Right ventricle myocardium inferior (tissue), 1 donor: ENCODE results near the gene APOA5. TPM values are rescaled to one million over a fixed set of nuclear protein-coding genes. Genes with fewer than 3 reads are reported as not detected.
"Not testable (repeated sequence)": the region's sequence is repeated elsewhere in the genome, so short reads cannot be mapped to it uniquely, and the experiment has no call there.

Experiments used
- ATAC-seq: fragments of 200-7000 bp; cut with Tn5 transposase; one replicate; pipeline ENCODE4 v1.9.1; 2020; ENCODE audit warnings: mild to moderate bottlenecking, moderate library complexity
- DNase-seq: peaks from one replicate; pipeline ENCODE4 v3.0.0; 2021; ENCODE audit errors: missing footprints
- intact Hi-C: fragments of 100-400 bp; cut with DNase I; formaldehyde crosslinking; loops from one replicate; pipeline ENCODE4 v1.11.0; 2022
- long read RNA-seq: library from polyadenylated mRNA; unstranded; transcript quantifications from one replicate; pipeline ENCODE4 v2.0.0, GENCODE V29; 2021
- total RNA-seq: library from RNA; stranded (reverse); fragmentation: NEBNext Ultra II Directional; extraction: Animal tissue kit (Norgen Biotek cat#: 25700); gene quantifications from one replicate; pipeline ENCODE4 v1.2.1, GENCODE V29; 2021
- donor health status: DM: no; HTN: yes; CAD: no; lungs with severe emphysema.

APOA5 gene
- not detected for total RNA-seq
- long read RNA-seq, result 0 reads

GRCh38 chr11:116791813-116792143 is at the start of gene APOA5:
TSS of gene APOA5 (minus strand) at chr11:116791879. CDS start at chr11:116791860, 19 bp downstream.
- ATAC-seq, result no peak
- no peak for DNase-seq
- intact Hi-C loops, result loop anchor here (2.0 to 5.0 kb wide), 2 partner anchors 315 to 436 kb away; no protein-coding TSS in a partner anchor

GRCh38 chr11:116840746-116841296 is 49.1 kb upstream of the APOA5 start:
- ATAC-seq (no peak), DNase-seq (no peak)
- intact Hi-C loops, result no loop called here

GRCh38 chr11:116840224-116840745 is 48.6 kb upstream of the APOA5 start:
- ATAC-seq, result peak; percentile 11
- intact Hi-C loops, result no loop called here
- no peak for DNase-seq

- DNase-seq (no peak), ATAC-seq (no peak)
- intact Hi-C loops, result no loop called here
Measured at GRCh38 chr11:116838321-116839084, 46.8 kb upstream of the APOA5 start.

GRCh38 chr11:116837231-116838091 is 45.8 kb upstream of the APOA5 start, which contains the start of gene APOA1:
TSS of gene APOA1 (minus strand) at chr11:116837622. CDS start at chr11:116837387, 235 bp downstream.
- intact Hi-C loops, result no loop called here
- ATAC-seq (no peak), DNase-seq (no peak)

- intact Hi-C loops, result no loop called here
- DNase-seq, result no peak
- no peak for ATAC-seq
Measured at GRCh38 chr11:116836632-116836991, 44.9 kb upstream of the APOA5 start.

GRCh38 chr11:116835791-116836631 is 44.3 kb upstream of the APOA5 start:
- intact Hi-C loops, result loop anchor here (2.0 kb wide), 1 partner anchor 47 kb away; the partner anchor contains the start of gene ZPR1
- peak; percentile 95 for DNase-seq
- peak; percentile 87 for ATAC-seq

- ATAC-seq (no peak), DNase-seq (no peak)
- intact Hi-C loops, result loop anchor here (2.0 kb wide), 1 partner anchor 46 kb away; the partner anchor contains the start of gene ZPR1
Measured at GRCh38 chr11:116835042-116835772, 43.5 kb upstream of the APOA5 start.

- intact Hi-C loops, result loop anchor here (2.0 kb wide), 1 partner anchor 46 kb away; the partner anchor contains the start of gene ZPR1
- DNase-seq, ATAC-seq: not testable (repeated sequence)
Measured at GRCh38 chr11:116834535-116835041, 42.9 kb upstream of the APOA5 start.

- DNase-seq (no peak), ATAC-seq (no peak)
- intact Hi-C loops, result loop anchor here (2.0 kb wide), 1 partner anchor 45 kb away; the partner anchor contains the start of gene ZPR1
Measured at GRCh38 chr11:116833816-116834534, 42.3 kb upstream of the APOA5 start.

GRCh38 chr11:116833491-116833815 is 41.8 kb upstream of the APOA5 start:
- DNase-seq, result no peak
- ATAC-seq, result no peak
- intact Hi-C loops, result no loop called here

GRCh38 chr11:116832350-116833290 is 40.9 kb upstream of the APOA5 start:
- intact Hi-C loops, result no loop called here
- DNase-seq, result no peak
- no peak for ATAC-seq

- ATAC-seq, result no peak
- intact Hi-C loops, result no loop called here
- no peak for DNase-seq
Measured at GRCh38 chr11:116831790-116832349, 40.2 kb upstream of the APOA5 start.

GRCh38 chr11:116830184-116830912 is 38.7 kb upstream of the APOA5 start:
- intact Hi-C loops, result no loop called here
- ATAC-seq (no peak), DNase-seq (no peak)
